RCC 7860 (cell line): Measurements from ENCODE around the gene HOXD8.
A peak's percentile ranks its signal among the peaks of the same experiment; 100 is the strongest.

Experiments
- DNase-seq: peaks from one replicate; pipeline ENCODE4 v3.0.0-alpha.2; 2015; ENCODE audit warnings: low spot score
- FAIRE-seq: peaks from 2 replicates; lab custom pipeline; 2012; peaks lifted over from hg19 to GRCh38; lab: Jason Lieb, UNC

Gene HOXD8

GRCh38 chr2:176102309-176102866 is 27.1 kb upstream of the HOXD8 start:
- no peak for DNase-seq
- no peak for FAIRE-seq

GRCh38 chr2:176103194-176103593 is 26.3 kb upstream of the HOXD8 start:
- DNase-seq, result no peak

GRCh38 chr2:176103742-176104315 is 25.7 kb upstream of the HOXD8 start:
- FAIRE-seq (no peak), DNase-seq (no peak)

More at GRCh38 chr2:176103194-176103593, 26.3 kb upstream of the HOXD8 start:
- no peak for FAIRE-seq

- FAIRE-seq (peak; percentile 90), DNase-seq (peak; percentile 90)
Observed at GRCh38 chr2:176104316-176105077, 25.0 kb upstream of the HOXD8 start.

- DNase-seq (peak; percentile 21), FAIRE-seq (no peak)
Observed at GRCh38 chr2:176105078-176105729, 24.3 kb upstream of the HOXD8 start.

GRCh38 chr2:176105730-176106580 is 23.6 kb upstream of the HOXD8 start:
- DNase-seq (no peak), FAIRE-seq (no peak)

- no peak for FAIRE-seq
- peak; percentile 61 for DNase-seq
Observed at GRCh38 chr2:176106581-176107539, 22.6 kb upstream of the HOXD8 start, which contains the start of gene HOXD11. Gene HOXD11 (plus strand): TSS chr2:176107280. CDS start chr2:176107356, 76 bp downstream.

GRCh38 chr2:176107731-176108181 is 21.7 kb upstream of the HOXD8 start:
- FAIRE-seq (no peak), DNase-seq (no peak)

- no peak for FAIRE-seq
- DNase-seq, result no peak
Observed at GRCh38 chr2:176109192-176109901, 20.2 kb upstream of the HOXD8 start.

GRCh38 chr2:176109946-176110345 is 19.6 kb upstream of the HOXD8 start:
- DNase-seq (no peak), FAIRE-seq (no peak)

- no peak for FAIRE-seq
Observed at GRCh38 chr2:176110415-176111308, 18.8 kb upstream of the HOXD8 start.

GRCh38 chr2:176111309-176111663 is 18.2 kb upstream of the HOXD8 start:
- no peak for FAIRE-seq
- DNase-seq, result no peak

More at GRCh38 chr2:176110415-176111308, 18.8 kb upstream of the HOXD8 start:
- DNase-seq, result no peak

- no peak for DNase-seq
- no peak for FAIRE-seq
Observed at GRCh38 chr2:176111846-176112374, 17.6 kb upstream of the HOXD8 start.

GRCh38 chr2:176112375-176113302 is 16.9 kb upstream of the HOXD8 start:
- FAIRE-seq, result no peak
- DNase-seq, result no peak

- DNase-seq, result no peak
- no peak for FAIRE-seq
Observed at GRCh38 chr2:176114120-176114929, 15.2 kb upstream of the HOXD8 start.
